WTC11 (cell line): ENCODE results near the gene SLC2A11. TPM values are rescaled to one million over a fixed set of nuclear protein-coding genes. Genes with fewer than 3 reads are reported as not detected.
A peak's percentile ranks its signal among the peaks of the same experiment; 100 is the strongest.

Experiments
- ARID4B ChIP-seq: sonication (generic); formaldehyde crosslinking; IDR thresholded peaks from 2 replicates; pipeline ENCODE4 v1.8.0; 2023; ENCODE audit warnings: missing genetic modification reagents, mild to moderate bottlenecking, borderline replicate concordance
- ATF1 ChIP-seq: sonication (generic); formaldehyde crosslinking; IDR thresholded peaks from 2 replicates; pipeline ENCODE4 v1.8.1; 2023; ENCODE audit warnings: mild to moderate bottlenecking, moderate library complexity, missing genetic modification reagents
- ATF2 ChIP-seq: sonication (generic); formaldehyde crosslinking; IDR thresholded peaks from 2 replicates; pipeline ENCODE4 v1.8.1; 2022; ENCODE audit warnings: low read depth, missing genetic modification reagents, borderline replicate concordance
- E2F4 ChIP-seq: sonication (generic); formaldehyde crosslinking; IDR thresholded peaks from 2 replicates; pipeline ENCODE4 v1.8.1; 2022; ENCODE audit warnings: low read depth, mild to moderate bottlenecking, moderate library complexity, missing genetic modification reagents, borderline replicate concordance
- E2F5 ChIP-seq: sonication (generic); formaldehyde crosslinking; IDR thresholded peaks from 2 replicates; pipeline ENCODE4 v1.8.1; 2022; ENCODE audit warnings: mild to moderate bottlenecking, moderate library complexity, missing genetic modification reagents
- ELF4 ChIP-seq: sonication (generic); formaldehyde crosslinking; IDR thresholded peaks from 2 replicates; pipeline ENCODE4 v1.8.1; 2022; ENCODE audit warnings: low read depth, mild to moderate bottlenecking, moderate library complexity, missing genetic modification reagents
- GABPB1 ChIP-seq: sonication (generic); formaldehyde crosslinking; IDR thresholded peaks from 2 replicates; pipeline ENCODE4 v1.8.1; 2023; ENCODE audit warnings: mild to moderate bottlenecking, missing genetic modification reagents
- GRHL2 ChIP-seq: fragments of 250-450 bp; sonication (Bioruptor Pico); IDR thresholded peaks from 2 replicates; pipeline ENCODE4 v1.8.0; 2022; ENCODE audit warnings: mild to moderate bottlenecking, moderate library complexity; ENCODE audit not compliant: insufficient replicate concordance, severe bottlenecking
- HMGXB4 ChIP-seq: sonication (generic); formaldehyde crosslinking; IDR thresholded peaks from 2 replicates; pipeline ENCODE4 v1.8.1; 2023; ENCODE audit warnings: mild to moderate bottlenecking, moderate library complexity, missing genetic modification reagents
- JUN ChIP-seq: sonication (generic); formaldehyde crosslinking; IDR thresholded peaks from 2 replicates; pipeline ENCODE4 v1.8.0; 2023; ENCODE audit warnings: mild to moderate bottlenecking, missing genetic modification reagents
- MXD4 ChIP-seq: fragments of 250-450 bp; sonication (Bioruptor Pico); IDR thresholded peaks from 2 replicates; pipeline ENCODE4 v1.8.0; 2021; ENCODE audit warnings: mild to moderate bottlenecking, moderate library complexity, borderline replicate concordance
- RELA ChIP-seq: sonication (generic); formaldehyde crosslinking; IDR thresholded peaks from 2 replicates; pipeline ENCODE4 v1.8.1; 2022; ENCODE audit warnings: missing genetic modification reagents, mild to moderate bottlenecking, borderline replicate concordance
- RORB ChIP-seq: fragments of 250-450 bp; sonication (Bioruptor Pico); IDR thresholded peaks from 2 replicates; pipeline ENCODE4 v1.9.0; 2021; ENCODE audit warnings: mild to moderate bottlenecking
- ZMAT4 ChIP-seq: fragments of 250-450 bp; sonication (Bioruptor Pico); IDR thresholded peaks from 2 replicates; pipeline ENCODE4 v1.9.0; 2021; ENCODE audit warnings: mild to moderate bottlenecking
- ZNF281 ChIP-seq: sonication (generic); formaldehyde crosslinking; IDR thresholded peaks from 2 replicates; pipeline ENCODE4 v1.8.0; 2023; ENCODE audit warnings: mild to moderate bottlenecking, missing genetic modification reagents
- ZNF396 ChIP-seq: fragments of 250-450 bp; sonication (Bioruptor Pico); IDR thresholded peaks from 2 replicates; pipeline ENCODE4 v1.8.0; 2021; ENCODE audit warnings: mild to moderate bottlenecking, moderate library complexity, borderline replicate concordance
- total RNA-seq: library from RNA; stranded (reverse); gene quantifications from 3 replicates; pipeline ENCODE4 v1.2.3, GENCODE V29; 2021

The SLC2A11 gene
- total RNA-seq, 1 experiment from 2014 or later: 19.9 TPM

GRCh38 chr22:23856721-23857605 is 712 bp upstream of the SLC2A11 start (continued):
- TF ChIP-seq HMGXB4 (peak; percentile 73), E2F4 (CRISPR knock-in tag) (no peak), ZNF281 (CRISPR knock-in tag) (no peak), RELA (CRISPR knock-in tag) (no peak), ATF2 (no peak), GABPB1 (CRISPR knock-in tag) (no peak), ARID4B (CRISPR knock-in tag) (peak; percentile 25; the same call in 1 of the 2 replicates), MXD4 (no peak), E2F5 (no peak; the same call in 1 of the 2 replicates), JUN (CRISPR knock-in tag) (no peak), GRHL2 (no peak), ZMAT4 (no peak), ATF1 (CRISPR knock-in tag) (no peak), RORB (CRISPR knock-in tag) (no peak), ELF4 (CRISPR knock-in tag) (no peak), ZNF396 (CRISPR knock-in tag) (no peak)
